GM12891 (cell line): Measurements from ENCODE around the gene IL10RA.

ENCODE experiments used
- POLR2A ChIP-seq: IDR thresholded peaks from 2 replicates; pipeline ENCODE4 v1.6.1; 2011; ENCODE audit warnings: low read depth, low read length, control low read depth
- POLR2AphosphoS5 ChIP-seq: IDR thresholded peaks from 2 replicates; pipeline ENCODE4 v1.6.1; 2011; ENCODE audit warnings: low read depth, low read length, control low read depth

DNA sequence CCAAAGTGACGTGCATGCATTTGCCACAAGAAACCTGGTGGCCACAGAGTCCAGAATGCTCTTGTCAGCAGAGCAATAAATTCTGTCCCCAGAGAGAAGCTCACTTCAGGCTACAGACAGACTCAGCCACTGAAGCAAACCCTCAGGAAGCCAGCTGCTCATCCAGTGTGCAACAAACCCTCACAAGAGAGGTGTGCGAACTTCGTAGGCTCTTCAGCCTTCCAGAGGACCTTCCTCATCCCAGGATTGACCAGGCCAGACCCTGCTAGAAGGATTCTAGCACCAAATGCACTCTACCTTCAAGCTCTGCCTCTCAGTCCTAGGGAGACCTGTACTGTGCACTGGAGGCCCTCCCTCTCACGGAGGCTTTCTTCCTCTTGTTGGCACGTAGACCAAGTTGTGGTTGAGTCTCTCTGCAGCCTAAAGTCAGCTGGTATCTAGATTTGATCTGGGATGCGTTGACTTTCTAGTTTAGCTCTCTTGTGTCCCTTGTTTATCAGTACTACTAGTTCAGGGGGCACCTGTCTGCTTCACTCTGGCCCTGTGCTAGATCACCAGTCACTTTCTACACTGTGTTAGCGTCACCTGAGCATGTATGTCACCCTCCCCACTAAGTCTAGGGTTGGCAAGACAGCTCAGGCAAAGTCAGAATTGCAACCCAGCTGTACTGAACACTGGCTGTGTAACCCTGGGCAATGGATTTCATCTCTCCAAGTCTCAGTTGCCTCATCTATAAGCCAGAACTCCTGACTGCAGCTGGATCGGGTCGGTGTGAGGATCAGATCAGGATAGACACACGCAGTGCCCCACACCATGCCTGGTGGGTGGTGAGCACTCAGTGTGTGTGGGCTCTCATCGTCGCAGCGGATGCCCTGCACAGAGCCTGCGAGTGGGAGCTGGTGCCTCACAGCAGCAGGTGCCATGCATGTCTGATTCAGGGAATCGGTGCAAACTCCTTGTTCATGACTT, 34.9 kb upstream of the IL10RA start:
- no peak for TF ChIP-seq POLR2A
- TF ChIP-seq POLR2AphosphoS5 = no peak
